Breast epithelium (tissue), 3 donors: ENCODE measurements around the gene ATP6V1G2.

Source experiments
- POLR2A ChIP-seq: fragments of 450-650 bp; IDR thresholded peaks from one replicate; pipeline ENCODE4 v1.6.1; 2016; ENCODE audit warnings: antibody characterized with exemption, mild to moderate bottlenecking, moderate library complexity
- TF ChIP-seq, protein P1 (sequence below), 3 donors: fragments of 450-650 bp; IDR thresholded peaks; one replicate each; pipeline ENCODE4 v1.5.1; 2016 to 2017; ENCODE audit warnings: antibody characterized with exemption in 3 of 3, mild to moderate bottlenecking in 3 of 3, moderate library complexity in 3 of 3

DNA sequence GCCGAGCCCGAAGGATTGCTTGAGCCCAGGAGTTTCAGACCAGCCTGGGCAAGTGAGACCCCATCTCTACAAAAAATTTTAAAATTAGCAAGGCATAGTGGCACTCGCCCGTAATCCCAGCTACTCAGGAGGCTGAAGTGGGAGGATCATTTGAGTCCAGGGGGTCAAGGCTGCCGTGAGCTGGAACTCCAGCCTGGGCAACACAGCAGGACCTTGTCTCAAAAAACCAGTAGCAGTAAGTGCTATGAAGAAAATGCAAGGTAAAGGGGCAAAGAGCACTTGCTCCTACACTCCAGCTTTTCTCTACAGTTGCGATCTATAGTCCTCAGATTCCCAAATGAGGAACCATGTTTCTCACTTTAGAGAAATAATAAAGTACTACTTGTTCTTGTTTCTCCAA, 2.8 kb downstream of the ATP6V1G2 start:
- TF ChIP-seq, protein P1, sequence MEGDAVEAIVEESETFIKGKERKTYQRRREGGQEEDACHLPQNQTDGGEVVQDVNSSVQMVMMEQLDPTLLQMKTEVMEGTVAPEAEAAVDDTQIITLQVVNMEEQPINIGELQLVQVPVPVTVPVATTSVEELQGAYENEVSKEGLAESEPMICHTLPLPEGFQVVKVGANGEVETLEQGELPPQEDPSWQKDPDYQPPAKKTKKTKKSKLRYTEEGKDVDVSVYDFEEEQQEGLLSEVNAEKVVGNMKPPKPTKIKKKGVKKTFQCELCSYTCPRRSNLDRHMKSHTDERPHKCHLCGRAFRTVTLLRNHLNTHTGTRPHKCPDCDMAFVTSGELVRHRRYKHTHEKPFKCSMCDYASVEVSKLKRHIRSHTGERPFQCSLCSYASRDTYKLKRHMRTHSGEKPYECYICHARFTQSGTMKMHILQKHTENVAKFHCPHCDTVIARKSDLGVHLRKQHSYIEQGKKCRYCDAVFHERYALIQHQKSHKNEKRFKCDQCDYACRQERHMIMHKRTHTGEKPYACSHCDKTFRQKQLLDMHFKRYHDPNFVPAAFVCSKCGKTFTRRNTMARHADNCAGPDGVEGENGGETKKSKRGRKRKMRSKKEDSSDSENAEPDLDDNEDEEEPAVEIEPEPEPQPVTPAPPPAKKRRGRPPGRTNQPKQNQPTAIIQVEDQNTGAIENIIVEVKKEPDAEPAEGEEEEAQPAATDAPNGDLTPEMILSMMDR (IDR thresholded peaks at IDR 0.05): no peak
- TF ChIP-seq POLR2A: no peak
